Neutrophil (primary cell): ENCODE measurements around the gene ANKFY1.

Experiments used
- H3K27ac ChIP-seq: fragments of 200-600 bp; sonication (generic); 2 replicates; pipeline ENCODE4 v1.5.1; 2016; ENCODE audit warnings: mild to moderate bottlenecking, moderate library complexity
- H3K27me3 ChIP-seq: fragments of 200-600 bp; sonication (generic); 2 replicates; pipeline ENCODE4 v1.6.0; 2016; ENCODE audit warnings: mild to moderate bottlenecking
- H3K36me3 ChIP-seq: fragments of 200-600 bp; sonication (generic); 2 replicates; pipeline ENCODE4 v1.5.1; 2017
- H3K4me1 ChIP-seq, 2 experiments: fragments of 200-600 bp in 1 of 2; sonication (generic) in 1 of 2; 1 replicate in 1 of 2; 2 replicates in 1 of 2; pipeline versions ENCODE4 v1.5.1 to v1.6.1; 2013 to 2016; ENCODE audit warnings: low read depth in 1 of 2, low read length in 1 of 2, mild to moderate bottlenecking in 1 of 2, moderate library complexity in 1 of 2; ENCODE audit not compliant: control insufficient read depth in 1 of 2, insufficient read depth in 1 of 2
- H3K4me3 ChIP-seq, 2 experiments: fragments of 200-600 bp in 1 of 2; sonication (generic) in 1 of 2; 1 replicate in 1 of 2; 2 replicates in 1 of 2; pipeline ENCODE4 v1.5.1; 2013 to 2016; ENCODE audit warnings: low read depth in 1 of 2, low read length in 1 of 2, mild to moderate bottlenecking in 1 of 2, moderate library complexity in 1 of 2
- H3K9me3 ChIP-seq: fragments of 200-600 bp; sonication (generic); 2 replicates; pipeline ENCODE4 v1.5.1; 2016
- TF ChIP-seq, protein P1 (sequence below): fragments of 200-600 bp; sonication (generic); IDR thresholded peaks from 2 replicates; pipeline ENCODE4 v1.5.1; 2016; ENCODE audit warnings: antibody characterized with exemption

The ANKFY1 gene

DNA sequence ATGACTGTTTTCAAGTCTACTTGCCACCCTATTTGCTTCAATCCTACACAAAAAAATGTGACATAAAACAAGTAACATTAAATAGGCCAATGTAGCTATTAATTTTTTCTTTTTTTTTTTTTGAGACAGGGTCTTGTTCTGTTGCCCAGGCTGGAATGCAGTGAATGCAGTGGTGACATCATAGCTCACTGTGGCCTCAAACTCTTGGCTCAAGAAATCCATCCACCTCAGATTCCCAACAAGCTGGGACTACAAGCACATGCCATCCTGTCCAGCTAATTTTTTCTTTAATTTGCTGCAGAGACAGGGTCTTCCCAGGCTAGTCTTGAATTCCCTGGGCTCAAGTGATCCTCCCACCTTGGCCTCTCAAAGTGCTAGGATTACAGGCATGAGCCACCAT, 29.4 kb downstream of the ANKFY1 start:
- Histone ChIP-seq H3K27ac (no peak overlapping the region), H3K27me3 (no peaks in the 10 kb centered on the region), H3K36me3 (peaks cover 76% of the 10 kb centered on the region), H3K4me1 (no peaks in the 10 kb centered on the region), H3K4me3 (no peak overlapping the region), H3K9me3 (no peaks in the 10 kb centered on the region)
- TF ChIP-seq, protein P1, sequence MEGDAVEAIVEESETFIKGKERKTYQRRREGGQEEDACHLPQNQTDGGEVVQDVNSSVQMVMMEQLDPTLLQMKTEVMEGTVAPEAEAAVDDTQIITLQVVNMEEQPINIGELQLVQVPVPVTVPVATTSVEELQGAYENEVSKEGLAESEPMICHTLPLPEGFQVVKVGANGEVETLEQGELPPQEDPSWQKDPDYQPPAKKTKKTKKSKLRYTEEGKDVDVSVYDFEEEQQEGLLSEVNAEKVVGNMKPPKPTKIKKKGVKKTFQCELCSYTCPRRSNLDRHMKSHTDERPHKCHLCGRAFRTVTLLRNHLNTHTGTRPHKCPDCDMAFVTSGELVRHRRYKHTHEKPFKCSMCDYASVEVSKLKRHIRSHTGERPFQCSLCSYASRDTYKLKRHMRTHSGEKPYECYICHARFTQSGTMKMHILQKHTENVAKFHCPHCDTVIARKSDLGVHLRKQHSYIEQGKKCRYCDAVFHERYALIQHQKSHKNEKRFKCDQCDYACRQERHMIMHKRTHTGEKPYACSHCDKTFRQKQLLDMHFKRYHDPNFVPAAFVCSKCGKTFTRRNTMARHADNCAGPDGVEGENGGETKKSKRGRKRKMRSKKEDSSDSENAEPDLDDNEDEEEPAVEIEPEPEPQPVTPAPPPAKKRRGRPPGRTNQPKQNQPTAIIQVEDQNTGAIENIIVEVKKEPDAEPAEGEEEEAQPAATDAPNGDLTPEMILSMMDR = no peak

DNA sequence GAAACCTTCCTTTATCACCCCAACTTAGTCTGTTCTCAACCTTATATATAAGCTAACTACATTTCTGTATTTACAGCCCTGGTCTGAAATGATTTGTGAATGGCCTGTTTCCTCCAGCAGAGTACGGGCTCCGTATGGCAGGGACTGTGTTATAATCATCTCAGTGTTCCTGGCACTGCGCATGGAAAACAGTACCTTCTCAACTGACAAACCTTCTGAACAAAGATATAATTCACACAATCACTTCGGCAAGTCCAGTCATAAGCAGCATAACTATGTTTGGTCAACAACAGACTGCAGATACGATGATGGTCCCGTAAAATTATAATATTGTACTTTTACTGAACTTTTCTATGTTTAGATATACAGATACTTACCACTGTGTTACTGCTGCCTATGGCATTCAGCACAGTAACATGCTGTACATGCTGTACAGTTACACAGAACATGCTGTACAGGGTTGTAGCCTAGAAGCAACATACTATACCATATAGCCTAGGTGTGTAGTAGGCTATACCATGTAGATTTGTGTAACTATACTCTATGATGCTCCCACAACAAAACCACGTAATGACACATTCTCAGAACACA, 30.0 kb downstream of the ANKFY1 start:
- H3K9me3 ChIP-seq = no peaks in the 10 kb centered on the region
- TF ChIP-seq, protein P1 = no peak
- H3K4me3 ChIP-seq = no peak overlapping the region
- peaks cover 69% of the 10 kb centered on the region for H3K36me3 ChIP-seq
- no peaks in the 10 kb centered on the region for H3K4me1 ChIP-seq
- H3K27ac ChIP-seq = no peak overlapping the region
- H3K27me3 ChIP-seq = no peaks in the 10 kb centered on the region

DNA sequence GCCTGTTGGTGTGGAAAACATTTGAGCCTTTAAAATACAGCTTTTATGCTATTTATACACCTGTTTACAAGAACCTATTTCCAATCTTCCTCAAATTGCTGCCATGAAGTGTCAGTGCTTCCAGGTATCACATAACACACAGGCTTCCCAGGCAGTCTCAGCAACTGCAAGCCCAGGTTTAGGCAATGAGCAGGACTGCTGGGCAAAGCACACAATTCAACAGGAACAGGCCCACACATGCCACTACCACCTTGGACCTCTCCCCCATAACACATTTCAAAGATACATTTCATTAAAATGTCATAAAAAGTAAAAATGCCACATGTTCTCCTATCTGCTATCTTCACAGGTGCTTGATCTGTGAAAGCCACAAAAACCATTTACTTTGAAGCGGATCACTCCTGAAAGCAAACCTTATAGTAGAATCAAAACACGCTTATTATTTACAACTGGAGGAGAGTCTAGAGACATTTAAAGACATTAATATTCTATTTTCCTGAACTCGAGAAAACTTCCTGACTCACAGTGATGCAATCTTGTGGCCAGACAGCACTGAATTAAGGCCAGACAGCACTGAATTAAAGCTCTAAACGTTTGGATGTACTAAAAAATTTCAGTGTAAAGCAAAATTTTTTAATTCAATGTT, 31.5 kb downstream of the ANKFY1 start:
- Histone ChIP-seq H3K36me3 (peaks cover 58% of the 10 kb centered on the region), H3K27me3 (no peaks in the 10 kb centered on the region), H3K27ac (no peak overlapping the region), H3K4me1 (no peaks in the 10 kb centered on the region), H3K9me3 (no peaks in the 10 kb centered on the region), H3K4me3 (no peak overlapping the region)
- TF ChIP-seq, protein P1 = no peak

DNA sequence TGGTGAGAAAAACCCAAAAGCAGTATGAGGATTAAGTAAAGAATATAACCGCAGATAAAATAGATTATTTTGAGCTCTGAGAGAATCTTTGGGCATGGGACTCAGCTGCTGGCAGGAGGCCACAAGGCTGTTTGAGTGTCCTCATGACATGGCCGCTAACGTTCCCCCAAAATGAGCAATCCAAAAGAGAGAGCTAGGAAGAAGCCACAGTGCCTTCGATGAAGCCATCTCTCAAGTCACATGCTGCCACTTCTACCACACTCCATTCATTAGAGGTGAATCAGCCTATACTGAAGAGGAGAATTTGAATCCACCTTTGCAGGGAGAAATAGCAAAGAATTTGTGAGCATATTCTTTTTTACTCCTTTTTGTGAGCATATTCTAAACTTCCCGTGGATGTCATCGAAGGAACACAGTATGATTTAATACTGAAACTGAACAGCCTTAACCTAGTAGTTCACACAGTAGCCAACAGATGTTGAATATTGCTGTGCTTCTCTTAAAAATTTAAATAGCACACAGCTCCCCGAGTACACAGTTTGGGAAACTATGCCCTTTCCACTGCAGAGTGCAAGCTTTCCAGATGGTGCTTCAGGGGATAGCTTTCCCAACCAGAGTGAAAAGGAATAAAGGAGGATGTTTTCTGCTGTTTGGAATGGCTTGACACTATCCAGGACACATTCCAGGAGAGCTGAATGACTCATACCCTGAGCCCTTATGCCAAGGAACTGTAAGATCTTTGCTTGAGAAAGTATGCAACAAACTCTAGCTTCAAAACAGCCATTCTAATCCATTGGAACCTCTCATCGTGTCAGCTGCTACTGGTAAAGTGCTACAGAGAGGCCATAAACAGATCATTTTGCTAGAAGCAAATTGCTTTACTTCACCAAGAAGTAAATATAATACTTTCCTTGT, 33.9 kb downstream of the ANKFY1 start:
- H3K4me1 ChIP-seq = no peaks in the 10 kb centered on the region
- H3K9me3 ChIP-seq = no peaks in the 10 kb centered on the region
- H3K27ac ChIP-seq = no peak overlapping the region
- H3K4me3 ChIP-seq = no peak overlapping the region
- H3K36me3 ChIP-seq = peaks cover 46% of the 10 kb centered on the region
- TF ChIP-seq, protein P1 = no peak
- H3K27me3 ChIP-seq = no peaks in the 10 kb centered on the region

DNA sequence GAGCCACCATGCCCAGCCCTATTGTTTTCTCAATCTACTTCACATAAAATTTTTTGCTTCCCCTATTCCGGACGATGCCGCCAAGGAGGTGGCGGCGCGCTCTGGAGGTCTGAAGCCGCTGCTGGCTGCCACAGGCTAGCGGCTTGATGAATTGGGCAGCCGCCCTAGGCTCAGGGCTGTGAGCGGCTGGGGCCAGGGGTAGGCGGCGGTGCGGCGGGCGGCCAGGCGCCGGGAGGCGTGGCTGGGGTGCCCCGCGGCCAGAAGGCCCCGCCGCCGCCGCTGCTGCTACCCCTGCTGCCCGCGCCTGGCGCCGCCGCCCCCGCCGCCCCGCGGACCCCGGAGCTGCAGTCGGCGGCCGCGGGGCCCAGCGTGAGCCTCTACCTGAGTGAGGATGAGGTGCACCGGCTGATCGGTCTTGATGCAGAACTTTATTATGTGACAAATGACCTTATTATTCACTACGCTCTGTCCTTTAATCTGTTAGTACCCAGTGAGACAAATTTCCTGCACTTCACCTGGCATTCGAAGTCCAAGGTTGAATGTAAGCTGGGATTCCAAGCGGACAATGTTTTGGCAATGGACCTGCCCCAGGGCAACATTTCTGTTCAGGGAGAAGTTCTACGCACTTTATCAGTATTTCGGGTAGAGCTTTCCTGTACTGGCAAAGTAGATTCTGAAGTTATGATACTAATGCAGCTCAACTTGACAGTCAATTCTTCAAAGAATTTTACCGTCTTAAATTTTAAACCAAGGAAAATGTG, 41.7 kb downstream of the ANKFY1 start:
- H3K4me3 ChIP-seq = no peak overlapping the region
- TF ChIP-seq, protein P1 = no peak
- H3K9me3 ChIP-seq = no peaks in the 10 kb centered on the region
- no peaks in the 10 kb centered on the region for H3K27me3 ChIP-seq
- no peak overlapping the region for H3K27ac ChIP-seq
- H3K36me3 ChIP-seq = peaks cover 39% of the 10 kb centered on the region
- no peaks in the 10 kb centered on the region for H3K4me1 ChIP-seq
